HL-60/S4 treated with retinoic acid at 250 ng/mL for 4 days and 3 days (cell line): ENCODE results near the gene CMIP.
"Not testable (repeated sequence)": the region's sequence is repeated elsewhere in the genome, so short reads cannot be mapped to it uniquely, and the experiment has no call there.

ENCODE experiments used
- in situ Hi-C: fragments of 300-500 bp; cut with MboI; formaldehyde crosslinking; loops from 2 replicates; pipeline ENCODE4 v1.7.0; 2022; ENCODE audit warnings: low sequenced_read_pairs

CMIP gene

DNA sequence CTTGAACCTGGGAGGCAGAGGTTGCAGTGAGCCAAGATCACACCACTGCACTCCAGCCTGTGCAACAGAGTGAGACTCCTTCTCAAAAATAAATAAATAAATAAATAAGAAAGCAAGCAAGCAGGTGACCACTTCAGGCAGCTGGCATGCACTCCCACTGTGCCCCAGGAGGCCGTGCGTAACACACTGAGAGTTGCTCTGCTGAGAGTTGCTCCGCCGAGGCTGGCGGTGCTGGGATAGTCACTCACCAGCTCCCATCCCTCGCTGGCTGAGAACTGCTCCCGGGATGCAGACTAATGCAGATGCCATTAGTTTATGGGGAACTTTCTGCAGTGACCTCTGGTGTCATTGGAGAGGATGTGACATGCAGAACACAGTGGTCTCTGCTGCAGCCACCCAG lies 228.8 kb downstream of the CMIP start:
- in situ Hi-C loops, result no loop called here

DNA sequence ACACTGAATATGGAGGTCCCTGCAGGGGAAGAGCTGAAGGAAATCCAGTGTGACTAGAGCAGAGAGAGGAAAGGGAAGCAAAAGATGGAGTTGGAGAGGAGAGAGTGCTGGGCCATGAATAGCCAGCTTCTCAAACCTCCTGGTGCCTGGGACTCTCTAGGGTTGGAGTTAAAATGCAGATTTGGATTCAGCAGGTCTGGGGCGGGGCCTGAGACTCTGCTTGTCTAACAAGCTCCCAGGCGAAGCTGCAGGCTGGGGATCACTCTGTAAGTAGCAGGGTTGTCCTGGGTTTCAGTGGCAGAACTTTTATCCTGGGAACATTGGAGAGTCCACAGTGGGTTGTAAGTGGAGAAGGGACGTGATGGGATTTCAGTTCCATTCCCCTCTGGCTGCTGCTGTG lies 231.1 kb downstream of the CMIP start:
- in situ Hi-C loops, result no loop called here

DNA sequence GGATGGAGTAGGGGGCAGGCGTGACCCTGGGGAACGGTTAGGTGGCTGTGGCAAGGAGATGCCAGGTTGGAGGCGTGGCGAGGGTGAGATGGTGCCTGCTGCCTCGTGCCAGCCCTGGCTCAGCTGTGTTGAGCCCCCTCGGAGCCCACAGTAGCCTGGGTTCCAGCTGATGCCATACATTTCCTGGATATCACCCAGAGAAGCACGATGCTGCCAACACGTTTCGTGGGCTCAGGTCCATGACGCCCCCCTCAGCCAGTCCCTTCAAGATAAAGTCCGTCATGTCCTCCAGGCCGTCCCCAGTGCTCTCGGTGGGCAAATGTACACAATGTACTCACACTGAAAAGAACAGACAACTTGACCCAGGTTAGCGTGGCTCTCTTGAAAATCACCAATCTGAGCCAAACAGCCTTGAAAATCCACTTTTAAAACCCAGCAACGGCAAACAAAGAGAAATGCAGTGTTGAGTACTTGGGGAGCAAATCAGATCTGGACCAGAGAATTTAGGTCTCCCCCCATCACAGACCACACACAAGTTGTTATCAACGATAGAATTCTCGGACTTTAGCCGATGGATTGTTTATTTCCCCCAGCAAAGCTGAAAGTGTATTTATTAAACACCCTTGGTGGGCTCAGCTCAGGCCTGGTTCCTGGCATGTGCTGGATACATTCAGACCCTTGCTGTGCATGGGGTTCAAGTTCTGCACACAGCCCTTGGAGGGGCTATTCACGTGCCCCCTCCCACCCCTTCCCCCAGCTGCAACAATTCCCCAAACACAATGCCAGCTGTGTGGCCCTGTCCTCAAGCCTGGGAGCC lies 231.7 kb downstream of the CMIP start:
- in situ Hi-C loops, result no loop called here

DNA sequence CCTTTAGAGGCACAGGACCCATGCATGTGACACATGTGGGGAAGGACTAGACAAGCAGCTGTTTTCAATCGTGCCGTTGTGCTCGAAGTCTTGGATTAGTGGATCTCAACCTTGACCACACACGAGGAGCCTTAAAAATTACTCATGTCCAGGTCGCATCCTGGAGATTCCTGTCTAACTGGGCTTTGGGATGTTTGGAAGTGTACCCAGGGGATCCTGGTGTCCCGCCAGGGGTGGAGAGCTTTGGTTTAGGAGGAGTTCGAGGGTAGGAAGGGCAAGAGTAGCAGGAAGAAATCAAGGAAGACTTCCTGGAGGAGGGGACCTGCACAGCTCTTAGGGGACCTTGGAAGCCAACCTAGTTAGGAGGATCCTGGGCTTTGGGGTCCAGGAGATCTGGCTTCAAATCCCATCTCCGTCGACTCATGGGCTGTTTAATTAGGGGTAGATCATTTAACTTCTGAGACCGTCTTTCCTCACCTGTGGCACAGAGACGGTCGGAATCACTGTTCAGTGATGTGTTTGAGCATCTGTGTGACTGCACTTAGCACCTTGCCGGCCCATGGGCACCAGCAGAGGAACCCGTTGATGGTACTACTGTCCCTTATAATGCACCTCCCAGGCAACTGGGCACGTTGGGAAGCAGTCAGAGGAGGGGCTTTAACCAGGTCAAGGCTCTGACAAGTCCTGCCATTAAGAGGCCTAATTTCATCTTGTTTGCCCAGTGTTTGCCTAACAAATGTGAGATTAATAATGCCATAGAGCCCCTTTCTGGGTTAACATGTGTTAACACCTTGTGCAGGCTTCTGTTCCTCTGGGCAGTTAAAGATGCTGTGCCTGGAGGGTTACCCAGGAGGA lies 232.5 kb downstream of the CMIP start:
- in situ Hi-C loops, result no loop called here

DNA sequence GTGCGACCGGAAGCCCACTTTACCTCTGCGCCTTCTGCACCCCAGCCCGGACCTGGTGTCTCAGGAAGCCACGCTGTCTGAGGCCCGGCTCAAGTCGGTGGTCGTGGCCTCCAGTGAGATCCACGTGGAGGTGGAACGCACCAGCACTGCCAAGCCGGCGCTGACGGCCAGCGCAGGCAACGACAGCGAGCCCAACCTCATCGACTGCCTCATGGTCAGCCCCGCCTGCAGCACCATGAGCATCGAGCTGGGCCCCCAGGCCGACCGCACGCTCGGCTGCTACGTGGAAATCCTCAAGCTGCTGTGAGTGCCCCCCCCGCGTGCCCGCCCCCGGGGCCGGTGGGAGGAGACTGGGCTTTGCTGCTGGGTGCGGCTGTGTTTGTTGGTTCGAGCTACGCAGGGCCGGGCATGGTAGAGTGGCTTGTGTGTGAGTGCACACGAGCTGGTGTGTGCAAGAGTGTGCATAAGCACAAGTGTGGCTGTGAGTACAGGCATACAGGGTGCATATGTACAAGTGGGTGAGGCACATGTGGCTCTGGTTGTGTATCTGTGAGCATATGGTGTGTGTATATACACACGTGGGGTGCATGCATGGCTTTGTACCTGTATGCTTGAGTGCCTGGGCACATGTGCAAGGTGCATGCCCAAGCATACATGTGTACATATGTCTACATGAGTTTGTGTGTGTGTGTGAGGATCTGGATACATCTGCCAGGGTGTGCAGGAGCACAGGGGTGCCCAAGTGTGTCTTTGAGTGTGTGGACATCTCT lies 233.9 kb downstream of the CMIP start:
- in situ Hi-C loops, result no loop called here

DNA sequence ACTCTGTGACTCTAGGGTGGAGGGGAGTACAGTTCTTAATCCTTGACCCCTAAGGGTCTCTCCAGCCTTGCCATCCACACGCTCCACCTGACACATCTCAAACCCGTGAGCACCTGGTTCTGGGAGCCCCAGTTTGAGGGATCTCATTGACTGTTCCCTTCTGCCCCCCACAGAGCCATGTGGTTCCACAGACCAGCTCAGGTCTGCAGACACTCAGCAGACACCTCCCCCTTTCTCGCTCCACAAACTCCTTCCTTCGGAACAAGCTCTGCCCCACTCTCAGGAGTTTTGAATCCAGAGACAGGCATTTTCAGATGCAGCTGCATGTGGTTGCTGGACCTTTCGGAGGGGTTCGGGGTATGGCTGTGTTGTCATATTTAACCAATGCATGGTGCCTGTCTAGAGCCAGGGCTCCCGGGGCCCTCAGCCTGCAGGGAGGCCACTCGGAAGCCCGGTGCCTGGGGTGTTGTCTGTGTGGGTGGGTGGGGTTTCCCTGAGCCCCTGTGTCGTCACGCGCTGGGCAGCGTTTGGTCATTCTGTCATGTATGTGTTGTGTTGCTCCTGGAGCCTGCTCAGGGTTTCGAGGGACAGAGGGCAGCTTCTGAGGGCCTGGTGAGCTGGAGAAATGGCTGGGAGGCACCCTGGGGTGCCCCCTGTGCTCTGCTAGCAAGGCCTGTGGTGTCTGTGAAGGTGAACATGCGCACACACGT lies 235.3 kb downstream of the CMIP start:
- in situ Hi-C loops, result no loop called here

DNA sequence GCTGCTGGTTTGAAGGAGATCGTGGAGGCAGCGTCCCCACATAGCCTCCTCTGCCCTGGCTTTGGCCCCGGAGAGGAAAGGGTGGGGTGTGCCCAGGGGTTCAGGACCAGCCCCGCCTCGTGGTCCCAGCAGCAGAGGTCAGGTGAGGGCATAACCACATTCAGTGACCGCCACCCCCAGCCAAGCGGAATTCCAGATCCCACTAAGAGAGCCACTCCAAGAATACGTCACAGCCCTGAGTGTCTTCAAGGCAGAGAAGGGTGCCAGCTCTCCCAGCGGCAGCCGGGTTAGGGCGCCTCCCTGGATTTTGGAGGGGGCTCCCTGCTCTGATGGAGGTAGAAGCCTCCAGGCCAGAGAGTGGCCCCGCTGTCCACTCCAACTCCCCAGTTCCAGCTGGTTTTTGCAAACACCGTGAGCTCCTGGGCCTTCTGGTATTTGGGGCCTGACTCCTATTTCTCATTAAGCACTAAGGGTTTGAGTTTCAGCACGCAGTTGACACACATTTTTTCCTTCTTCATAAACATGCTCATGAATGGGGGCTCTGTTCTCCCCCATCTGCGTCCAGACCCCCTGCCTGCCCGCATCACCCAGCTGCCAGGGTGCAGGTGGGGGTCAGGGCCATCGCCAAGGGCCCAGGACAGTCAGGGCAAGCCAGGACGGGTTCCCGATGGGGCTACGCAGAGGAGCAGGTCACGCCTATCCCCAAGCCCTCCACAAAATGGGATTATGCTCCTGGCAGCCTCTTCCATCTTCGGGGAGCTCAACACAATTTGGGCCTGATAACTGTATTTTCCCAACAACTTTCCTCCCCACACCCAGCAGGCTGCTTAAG lies 236.1 kb downstream of the CMIP start:
- in situ Hi-C loops, result no loop called here

DNA sequence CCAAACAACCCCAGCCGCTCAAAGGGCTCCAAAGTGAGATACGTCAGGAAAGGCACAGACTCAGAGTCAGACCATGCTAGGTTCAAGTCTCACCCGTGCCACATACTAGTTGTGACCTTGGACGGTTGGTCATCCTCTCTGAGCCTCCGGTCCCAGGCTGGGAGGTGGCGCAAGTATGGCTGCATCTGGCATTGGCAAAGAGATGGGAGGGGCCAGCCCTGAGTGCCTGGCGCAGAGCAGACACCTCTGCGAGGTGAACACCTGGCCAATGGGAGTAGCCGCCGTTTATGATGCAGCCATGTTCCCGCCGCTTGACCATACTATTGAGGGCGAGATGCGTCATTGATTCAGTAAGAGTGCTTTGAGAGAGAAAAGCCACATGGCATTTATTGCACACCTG lies 236.7 kb downstream of the CMIP start:
- in situ Hi-C loops, result no loop called here

DNA sequence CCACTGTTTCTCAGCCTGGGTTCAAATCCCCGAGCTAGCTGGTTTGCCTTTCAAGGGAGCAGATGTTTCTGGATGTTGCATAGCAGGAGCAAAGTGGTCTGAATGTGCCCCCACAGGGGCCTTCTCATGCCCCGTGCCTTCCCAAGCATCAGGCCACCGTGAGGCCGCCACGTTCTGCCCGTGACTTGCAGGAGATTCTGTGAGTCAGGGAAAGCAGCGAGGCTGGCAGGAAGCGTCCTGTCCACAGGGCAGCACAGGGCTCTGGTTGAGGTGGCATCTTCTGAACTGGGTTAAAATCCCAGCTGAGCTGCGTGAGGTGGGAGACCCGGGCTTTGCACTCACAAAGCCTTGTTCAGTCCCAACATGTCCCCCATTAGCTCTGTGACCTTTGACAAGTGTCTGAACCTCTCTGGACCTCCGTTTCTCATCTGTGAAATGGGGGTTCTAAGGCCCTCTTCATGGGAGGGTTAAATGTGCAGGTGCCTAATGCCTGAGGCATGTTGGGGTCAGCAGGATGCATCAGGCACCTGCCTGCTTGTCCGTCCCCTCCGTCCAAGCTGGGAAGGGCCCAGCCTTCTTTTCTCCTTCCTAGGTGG lies 239.7 kb downstream of the CMIP start:
- in situ Hi-C loops, result no loop called here

DNA sequence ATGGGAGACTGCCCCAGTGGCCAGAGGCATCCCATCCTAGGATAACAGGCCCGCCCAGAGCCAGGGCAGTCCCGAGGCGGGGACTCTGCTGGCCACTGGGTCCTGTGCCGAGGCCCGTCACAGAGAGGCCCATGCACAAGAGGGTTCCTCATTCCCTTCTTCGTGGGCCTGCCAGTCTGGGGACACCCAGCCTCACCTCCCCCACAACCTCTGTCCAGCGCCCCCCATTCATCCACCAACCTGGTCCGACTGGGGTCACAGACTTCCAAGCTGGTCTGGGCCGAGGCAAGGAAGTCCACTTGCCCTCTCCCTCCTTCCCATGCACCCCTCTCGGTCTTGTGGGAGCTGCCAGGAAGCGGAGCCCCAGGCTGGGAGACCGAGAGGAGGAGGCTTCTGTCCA lies 240.3 kb downstream of the CMIP start:
- in situ Hi-C loops, result no loop called here

DNA sequence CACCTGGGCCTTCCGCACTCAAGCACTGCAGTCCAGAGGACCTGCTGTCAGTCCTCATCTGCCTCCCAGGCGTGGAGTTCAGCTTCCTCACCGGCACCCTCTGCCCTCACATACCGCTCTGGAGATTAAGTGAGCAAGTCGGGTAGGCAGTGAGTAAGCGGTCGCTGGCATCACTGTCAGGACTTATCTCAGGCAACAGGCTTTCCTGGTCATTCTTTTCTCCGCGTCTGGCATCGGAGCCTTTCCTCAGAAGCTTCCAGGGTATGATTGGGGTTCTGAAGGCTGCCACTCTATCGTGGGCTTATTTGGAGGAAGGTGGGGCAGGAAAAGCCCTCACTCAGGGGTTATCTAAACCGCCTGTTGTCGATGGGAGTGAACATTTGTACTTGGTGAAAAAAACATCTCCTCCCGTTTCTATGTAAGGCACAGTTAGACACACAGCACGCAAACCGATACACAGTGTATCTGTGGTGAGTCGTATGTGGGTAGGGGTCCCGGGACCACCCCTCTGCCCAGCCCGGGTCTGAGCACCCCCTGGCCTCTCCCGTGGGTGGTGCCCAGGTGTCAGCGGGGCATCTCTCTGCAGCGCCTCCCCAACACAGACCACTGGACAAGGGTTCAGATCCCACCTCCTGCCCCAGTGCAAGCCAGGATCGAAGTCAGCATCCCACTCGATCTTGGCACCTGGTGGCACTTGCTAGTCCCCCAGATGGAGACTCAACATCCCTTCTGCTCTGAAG lies 242.0 kb downstream of the CMIP start:
- in situ Hi-C loops, result no loop called here

DNA sequence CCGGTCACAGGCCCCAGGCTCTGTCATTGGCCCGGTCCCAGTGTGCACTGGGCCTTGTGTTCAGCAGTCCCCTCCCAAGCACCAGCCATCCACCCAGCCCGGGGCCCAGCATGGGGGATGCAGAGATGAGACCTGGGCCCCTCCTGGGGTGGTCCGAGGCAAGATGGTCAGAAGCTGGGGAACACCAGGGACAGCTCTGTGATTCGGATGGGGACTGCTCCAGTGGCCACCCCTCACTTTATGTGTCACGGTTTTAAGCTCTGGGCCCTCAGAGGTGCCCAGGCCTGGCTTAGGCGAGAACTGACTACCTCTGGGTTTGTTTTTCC lies 242.5 kb downstream of the CMIP start:
- in situ Hi-C loops, result no loop called here

DNA sequence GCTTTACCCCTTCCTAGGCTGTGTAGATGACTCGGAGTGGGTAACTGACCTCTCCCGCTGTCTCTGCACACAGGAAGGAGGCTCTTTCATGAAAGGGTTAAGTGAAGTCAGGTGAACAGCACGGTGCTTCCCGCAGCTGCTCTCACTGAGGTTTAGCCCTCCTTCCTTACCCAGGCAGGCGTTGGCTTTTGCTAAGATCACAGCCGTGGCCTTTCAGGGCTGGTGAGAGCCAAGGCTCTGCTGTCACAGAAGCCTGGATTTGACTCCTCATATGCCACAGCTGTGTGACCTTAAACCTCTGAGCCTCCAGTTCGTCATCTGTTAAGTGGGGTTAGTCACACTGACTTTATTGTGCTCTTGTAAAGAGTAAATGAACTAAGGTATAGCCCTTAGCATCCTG lies 243.6 kb downstream of the CMIP start:
- in situ Hi-C loops, result no loop called here

DNA sequence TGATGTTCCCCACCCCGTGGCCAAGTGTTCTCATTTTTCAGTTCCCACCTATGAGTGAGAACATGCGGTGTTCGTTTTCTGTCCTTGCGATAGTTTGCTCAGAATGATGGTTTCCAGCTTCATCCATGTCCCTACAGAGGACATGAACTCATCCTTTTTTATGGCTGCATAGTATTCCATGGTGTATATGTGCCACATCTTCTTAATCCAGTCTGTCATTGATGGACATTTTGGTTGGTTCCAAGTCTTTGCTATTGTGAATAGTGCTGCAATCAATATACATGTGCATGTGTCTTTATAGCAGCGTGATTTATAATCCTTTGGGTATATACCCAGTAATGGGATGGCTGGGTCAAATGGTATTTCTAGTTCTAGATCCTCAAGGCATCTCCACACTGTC lies 244.2 kb downstream of the CMIP start:
- in situ Hi-C loops, result not testable (repeated sequence)

DNA sequence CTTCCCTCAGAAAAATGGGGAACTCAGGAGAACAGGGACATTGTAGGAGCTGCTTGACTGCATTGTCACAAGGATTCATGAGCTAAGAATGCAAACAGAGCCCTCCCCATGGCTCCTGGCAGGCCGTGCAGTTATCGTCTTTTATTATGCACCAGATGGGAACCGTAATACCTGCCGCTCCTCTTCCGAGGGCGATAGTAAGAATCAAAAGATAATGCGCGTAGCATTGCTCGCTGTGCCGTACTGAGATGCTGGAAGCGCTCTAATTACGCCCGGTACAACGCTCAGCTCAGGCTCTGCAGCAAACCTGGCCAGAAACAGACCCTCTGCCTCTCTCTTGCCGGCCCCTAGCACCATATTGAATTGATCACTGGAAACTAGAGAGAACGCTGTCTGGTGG lies 247.4 kb downstream of the CMIP start:
- in situ Hi-C loops, result no loop called here

DNA sequence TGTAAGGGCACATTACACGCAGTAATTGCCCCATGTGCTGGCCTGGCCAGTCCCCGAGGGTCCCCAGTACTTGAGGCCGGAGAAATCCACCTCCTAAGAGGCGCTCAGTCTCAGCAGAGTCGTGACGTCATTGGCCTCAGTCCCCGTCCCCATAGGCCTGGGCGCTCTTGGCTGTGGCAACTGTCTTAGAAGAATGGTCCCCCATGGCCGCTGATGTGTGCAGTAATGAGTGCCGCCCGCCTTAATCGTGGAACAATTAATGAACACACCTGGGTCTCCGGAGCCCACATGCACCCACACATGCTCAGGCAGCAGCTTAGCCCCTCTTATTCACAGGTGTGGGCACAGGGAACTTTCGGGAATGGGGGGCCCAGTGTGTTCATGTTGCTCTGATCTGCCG lies 248.0 kb downstream of the CMIP start:
- in situ Hi-C loops, result no loop called here

DNA sequence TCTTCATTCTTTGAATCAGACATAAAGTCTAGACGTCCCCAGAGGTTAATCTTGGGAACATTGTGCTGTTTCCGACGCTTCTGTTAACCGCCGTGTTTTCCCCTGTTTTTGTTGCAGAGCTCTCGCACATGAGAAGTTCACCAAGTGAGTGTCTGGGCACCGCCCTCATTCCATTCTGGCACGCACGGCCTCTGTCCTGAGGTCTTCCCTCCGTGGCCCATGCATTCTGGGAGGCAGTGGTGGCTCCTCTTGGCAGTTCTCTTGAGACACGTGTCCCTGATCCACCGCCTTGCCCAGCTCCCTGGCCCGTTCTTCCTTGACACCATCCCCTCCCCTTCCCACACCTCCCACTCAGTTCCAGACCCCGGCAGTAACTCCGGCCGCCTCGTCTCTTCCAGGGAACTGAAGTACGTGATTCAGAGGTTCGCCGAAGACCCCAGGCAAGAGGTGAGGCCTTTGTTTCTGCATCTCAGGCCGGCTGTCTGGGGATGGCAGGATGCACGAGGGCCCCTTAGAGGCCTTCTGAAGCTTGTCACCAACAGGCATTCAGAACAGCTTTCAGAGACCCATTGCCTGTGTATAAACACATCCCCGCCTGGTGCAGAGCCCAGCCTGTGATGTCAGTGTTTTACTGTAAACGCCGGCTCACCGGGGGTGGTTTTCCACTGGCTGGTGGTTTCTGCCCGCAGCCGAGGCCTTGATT lies 248.6 kb downstream of the CMIP start:
- in situ Hi-C loops, result no loop called here

DNA sequence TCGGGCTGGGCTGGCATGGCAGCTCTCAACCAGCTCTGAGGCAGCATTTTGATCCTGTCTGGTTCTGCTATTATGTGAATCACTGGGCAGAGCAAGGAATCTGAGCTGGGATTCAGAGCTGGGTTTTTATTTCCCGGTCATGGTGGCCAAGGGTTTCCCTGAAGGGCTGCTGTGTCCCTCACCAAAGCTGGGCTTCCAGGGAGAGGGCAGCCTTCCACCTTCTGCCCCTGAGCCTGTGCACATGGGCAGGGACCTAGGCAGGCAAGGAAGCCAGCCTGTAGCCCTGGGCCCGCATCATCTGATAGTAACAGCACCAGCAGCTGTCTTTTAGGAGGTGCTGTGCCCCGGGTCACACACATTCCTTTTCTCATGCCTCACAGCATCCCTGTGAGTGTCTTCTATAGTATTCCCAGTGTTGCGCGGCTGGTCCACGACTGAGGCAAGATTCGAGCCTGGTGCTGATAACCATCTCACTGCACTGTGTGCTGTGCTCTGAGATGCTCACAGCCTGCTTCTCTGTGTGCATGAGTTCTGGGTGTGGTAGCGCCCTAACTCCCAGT lies 249.2 kb downstream of the CMIP start:
- in situ Hi-C loops, result no loop called here
